Urinary bladder (tissue), 4 donors: ENCODE measurements around the gene RAB8B. TPM values are rescaled to one million over a fixed set of nuclear protein-coding genes. Genes with fewer than 3 reads are reported as not detected.

Experiments used
- DNase-seq: peaks from one replicate; pipeline ENCODE4 v3.0.0-alpha.2; 2015; ENCODE audit errors: extremely low spot score
- H3K27ac ChIP-seq: one replicate; pipeline ENCODE4 v1.5.1; 2013; ENCODE audit warnings: low read depth, mild to moderate bottlenecking, moderate library complexity
- H3K36me3 ChIP-seq: one replicate; pipeline ENCODE4 v1.6.1; 2013; ENCODE audit warnings: mild to moderate bottlenecking, moderate library complexity; ENCODE audit not compliant: insufficient read depth
- H3K4me1 ChIP-seq: one replicate; pipeline ENCODE4 v1.6.1; 2013; ENCODE audit warnings: mild to moderate bottlenecking, moderate library complexity; ENCODE audit not compliant: insufficient read depth
- H3K4me3 ChIP-seq: one replicate; pipeline ENCODE4 v1.5.1; 2013; ENCODE audit warnings: low read depth, low read length
- WGBS: extraction: QIAGEN DNeasy Blood & Tissue Kit; methylation state at CpG from one replicate; pipeline ENCODE4 v1.1.7; 2013; 5-methylcytosine and 5-hydroxymethylcytosine counted together
- polyA plus RNA-seq: library from polyadenylated mRNA; stranded (reverse); fragments of 200-250 nt; gene quantifications from one replicate; pipeline ENCODE4 v1.2.3, GENCODE V29; 2013
- total RNA-seq: library from RNA; depleted of rRNA; stranded (reverse); fragments of >200 nt; gene quantifications from one replicate; pipeline ENCODE4 v1.2.3, GENCODE V29; 2014
- donor health status: healthy with polysubstance abuse.
- donor health status: healthy.

The RAB8B gene
- total and polyA plus RNA-seq, 2 donors: 27.7 to 105 TPM

DNA sequence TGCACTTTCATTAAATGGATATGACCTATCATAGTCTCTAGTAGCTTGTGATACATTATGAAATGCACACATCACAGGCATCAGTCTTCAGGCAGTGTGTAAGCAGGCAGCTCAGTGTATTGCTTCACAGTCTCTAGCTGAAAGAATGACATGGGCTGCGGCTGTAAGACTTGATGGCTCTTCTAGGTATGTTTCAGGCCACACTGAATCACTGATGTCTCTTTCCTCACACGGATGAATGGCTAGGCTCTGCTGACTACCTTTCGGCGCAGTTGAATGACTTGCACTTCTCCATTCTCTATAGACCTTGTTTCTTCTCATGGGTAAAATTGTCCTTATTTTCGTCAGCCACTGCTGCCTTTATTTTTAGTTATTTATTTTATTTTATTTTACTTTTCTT lies 103.4 kb downstream of the RAB8B start:
- DNase-seq: no peak
- Histone ChIP-seq H3K4me1 (no peaks in the 10 kb centered on the region), H3K4me3 (no peak overlapping the region), H3K36me3 (peaks cover 5% of the 10 kb centered on the region), H3K27ac (no peak overlapping the region)
- 96% methylated on average over 5 of the region's 5 CpGs for WGBS

DNA sequence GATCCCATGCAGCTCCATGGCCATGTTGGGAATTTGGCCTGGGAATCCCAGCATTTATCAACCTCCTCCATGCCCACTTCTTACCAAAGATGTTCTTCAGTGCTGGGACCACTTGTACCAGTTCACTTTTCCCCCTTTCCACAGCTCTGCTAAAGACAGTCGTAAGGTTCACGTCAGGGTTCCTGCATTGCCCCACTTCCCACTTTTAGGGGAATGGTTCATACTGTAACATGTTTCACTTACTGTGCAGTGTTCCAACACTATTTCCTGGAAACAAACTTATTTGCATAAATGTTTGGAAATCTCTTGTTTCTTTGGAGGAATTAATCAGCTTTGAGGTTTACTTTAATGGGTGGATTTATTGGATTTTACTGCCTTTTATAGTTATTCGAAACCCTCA lies 105.0 kb downstream of the RAB8B start:
- WGBS: 81% methylated on average over 3 of the region's 3 CpGs
- H3K4me1 ChIP-seq: no peaks in the 10 kb centered on the region
- H3K36me3 ChIP-seq: peaks cover 7% of the 10 kb centered on the region
- H3K27ac ChIP-seq: no peak overlapping the region
- DNase-seq: no peak
- no peak overlapping the region for H3K4me3 ChIP-seq

DNA sequence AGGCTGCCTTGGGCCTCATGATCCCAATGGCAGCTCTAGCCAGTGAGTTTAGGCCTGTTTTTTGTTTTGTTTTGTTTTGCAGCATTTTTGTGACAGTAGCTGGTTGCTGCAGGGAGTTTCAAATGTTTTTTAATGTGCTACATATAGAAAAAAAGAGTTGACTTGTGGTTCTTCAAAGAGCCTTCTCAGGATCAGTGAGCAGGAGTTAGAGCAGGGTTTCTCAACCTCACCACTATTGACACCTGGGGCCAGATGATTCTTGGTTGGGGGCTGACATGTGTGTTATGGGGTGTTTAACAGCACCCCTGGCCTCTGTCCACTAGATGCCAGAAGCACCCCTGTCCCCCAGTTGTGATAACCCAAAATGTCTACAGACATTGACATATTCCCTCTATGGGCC lies 105.9 kb downstream of the RAB8B start:
- Histone ChIP-seq H3K36me3 (peaks cover 9% of the 10 kb centered on the region), H3K4me1 (no peaks in the 10 kb centered on the region), H3K27ac (no peak overlapping the region), H3K4me3 (no peak overlapping the region)
- DNase-seq: no peak

DNA sequence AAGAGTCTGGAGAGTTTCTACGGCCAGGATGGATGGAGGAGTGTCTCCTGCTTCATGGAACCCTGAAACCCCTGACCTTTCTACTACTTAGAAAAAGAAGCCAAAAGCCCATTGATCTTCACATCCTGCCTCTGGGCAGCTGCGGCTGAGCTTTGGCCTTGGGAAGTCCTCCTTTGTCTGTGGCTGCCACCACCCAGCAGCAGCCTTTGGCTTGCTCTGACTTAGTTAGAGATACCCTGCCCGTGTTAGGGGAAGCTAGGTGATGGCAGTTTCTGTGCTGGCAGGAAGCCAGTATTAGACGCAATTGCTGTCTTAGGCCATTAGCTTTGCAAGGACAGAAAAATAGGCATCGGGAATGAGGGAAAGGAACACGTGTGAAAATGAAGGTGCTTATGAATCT lies 106.8 kb downstream of the RAB8B start:
- H3K27ac ChIP-seq: no peak overlapping the region
- H3K4me3 ChIP-seq: no peak overlapping the region
- no peaks in the 10 kb centered on the region for H3K4me1 ChIP-seq
- no peak for DNase-seq
- H3K36me3 ChIP-seq: peaks cover 9% of the 10 kb centered on the region
- 80% methylated on average over 6 of the region's 6 CpGs for WGBS

DNA sequence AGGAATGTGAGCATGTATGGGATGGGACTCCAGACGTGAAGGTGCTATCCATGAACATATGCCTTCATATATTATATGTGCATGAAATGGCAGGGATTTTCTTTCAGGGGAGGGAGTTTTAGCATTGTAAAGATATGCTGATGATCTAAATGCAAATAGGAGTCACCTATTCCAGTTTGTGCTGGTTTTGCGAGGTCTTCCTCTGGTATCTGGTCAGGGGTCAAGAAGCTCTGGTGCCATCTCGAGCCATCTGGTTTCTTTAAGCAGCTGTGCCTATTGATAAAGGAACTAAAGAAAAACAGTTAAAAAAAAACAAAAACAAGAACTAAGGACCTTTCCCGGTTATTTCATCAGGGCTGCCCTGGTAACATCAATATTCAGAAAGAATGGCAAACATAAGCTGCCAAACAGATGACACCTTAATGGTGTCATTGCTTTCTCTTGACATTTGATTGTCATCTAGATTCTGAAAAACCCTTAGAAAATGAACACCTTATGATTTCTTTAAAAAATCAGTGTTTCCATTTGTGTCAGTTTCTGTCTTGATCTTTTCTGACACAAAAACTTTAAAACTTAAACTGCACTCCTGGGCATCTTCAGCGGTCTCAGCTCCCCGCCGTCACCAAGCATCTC lies 110.7 kb downstream of the RAB8B start:
- peaks cover 7% of the 10 kb centered on the region for H3K36me3 ChIP-seq
- no peak overlapping the region for H3K4me3 ChIP-seq
- WGBS: 89% methylated on average over 7 of the region's 7 CpGs

DNA sequence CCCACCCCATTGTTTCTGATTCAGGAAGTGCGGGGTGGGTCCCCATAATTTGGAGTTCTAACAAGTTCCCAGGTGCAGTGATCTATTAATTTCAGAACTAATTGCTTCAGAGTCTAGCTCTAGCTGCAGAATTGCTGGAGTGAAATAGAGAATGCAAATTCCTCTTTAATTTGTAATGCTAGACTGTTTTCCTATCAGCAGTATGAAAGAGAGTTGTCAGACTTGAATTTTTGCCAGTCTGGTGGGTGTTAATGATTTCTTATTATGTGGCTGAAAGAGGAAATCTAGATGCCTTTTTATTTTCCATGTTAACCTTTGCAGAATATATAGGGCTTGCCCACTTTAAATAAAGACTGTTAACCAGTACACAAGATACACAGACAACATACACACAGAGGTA lies 111.7 kb downstream of the RAB8B start:
- 97% methylated on average over 1 of the region's 1 CpG for WGBS
- no peak overlapping the region for H3K4me3 ChIP-seq
- DNase-seq: no peak
- no peak overlapping the region for H3K27ac ChIP-seq
- H3K4me1 ChIP-seq: no peaks in the 10 kb centered on the region
- H3K36me3 ChIP-seq: peaks cover 9% of the 10 kb centered on the region

More for the DNA sequence above, 110.7 kb downstream of the RAB8B start:
- Histone ChIP-seq H3K27ac (no peak overlapping the region), H3K4me1 (no peaks in the 10 kb centered on the region)
- DNase-seq: no peak

DNA sequence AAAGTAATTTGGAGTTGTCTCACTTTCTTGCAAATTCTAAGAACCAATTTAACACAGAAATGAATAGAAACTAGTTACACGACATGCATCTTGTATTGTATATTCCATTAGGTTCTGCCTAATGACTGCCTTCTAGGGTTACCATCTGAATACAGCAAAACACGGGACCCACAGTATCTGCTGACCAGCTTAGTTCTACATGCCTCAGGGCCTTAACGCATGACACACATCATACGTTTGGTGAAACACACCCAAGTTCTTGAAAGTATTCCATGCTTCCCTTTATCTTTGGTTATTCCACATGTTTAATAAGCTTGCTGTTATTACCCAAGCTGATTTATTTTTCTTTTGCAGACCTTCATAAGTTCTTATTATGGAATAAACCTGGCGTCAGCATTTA lies 115.9 kb downstream of the RAB8B start:
- H3K36me3 ChIP-seq: peaks cover 5% of the 10 kb centered on the region
- 93% methylated on average over 5 of the region's 5 CpGs for WGBS

DNA sequence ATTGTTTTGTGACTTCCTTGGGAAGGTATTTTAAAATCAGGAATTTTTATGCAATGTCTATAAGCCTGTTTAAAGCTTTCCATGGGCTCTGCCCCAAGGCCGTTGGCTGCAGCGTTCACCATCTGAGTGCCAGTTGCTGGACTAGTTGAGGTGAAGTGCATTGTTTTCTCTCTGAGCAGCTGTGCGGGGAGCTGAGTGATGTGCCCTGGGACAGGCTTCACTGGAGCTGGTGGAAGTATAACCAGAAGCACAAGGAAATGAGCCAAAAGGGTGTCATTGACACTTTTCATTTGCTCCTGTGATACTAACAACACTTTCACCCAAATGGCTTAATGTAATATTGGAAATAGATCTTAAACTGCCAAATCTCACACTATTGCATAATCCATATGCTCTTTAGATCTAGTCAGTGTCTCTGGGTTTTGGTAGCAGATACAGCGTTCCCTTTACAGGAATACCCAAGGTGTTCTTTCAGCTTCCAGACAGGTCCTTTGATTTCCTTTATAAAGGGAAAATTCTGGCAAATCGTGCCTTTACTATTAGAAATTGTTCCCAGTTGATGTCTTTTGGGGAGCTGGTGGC lies 117.2 kb downstream of the RAB8B start:
- H3K4me3 ChIP-seq: no peak overlapping the region
- H3K27ac ChIP-seq: no peak overlapping the region
- peaks cover 5% of the 10 kb centered on the region for H3K36me3 ChIP-seq
- no peak for DNase-seq
- no peaks in the 10 kb centered on the region for H3K4me1 ChIP-seq
- 90% methylated on average over 5 of the region's 5 CpGs for WGBS

More for the DNA sequence above, 115.9 kb downstream of the RAB8B start:
- Histone ChIP-seq H3K27ac (no peak overlapping the region), H3K4me3 (no peak overlapping the region), H3K4me1 (no peaks in the 10 kb centered on the region)
- no peak for DNase-seq

DNA sequence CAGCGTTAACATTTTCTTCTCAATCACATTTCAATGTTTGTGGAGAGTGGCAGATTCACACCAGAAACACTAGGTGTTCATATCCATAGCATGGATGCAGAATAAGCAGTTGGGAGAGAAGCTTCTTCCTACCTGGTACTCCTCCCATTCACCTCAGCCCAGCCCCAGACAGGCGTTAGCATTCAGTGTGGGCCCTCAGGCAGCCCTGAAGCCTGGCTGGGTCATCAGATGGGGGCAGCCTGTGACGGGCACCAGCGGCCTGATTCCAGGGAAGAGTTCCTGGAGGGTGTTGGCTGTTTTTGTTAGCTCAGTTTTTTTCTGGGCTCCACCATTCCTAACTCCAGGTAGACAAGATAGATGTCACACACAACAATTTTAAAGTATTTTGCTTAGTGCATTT lies 119.1 kb downstream of the RAB8B start:
- Histone ChIP-seq H3K4me1 (no peaks in the 10 kb centered on the region), H3K27ac (no peak overlapping the region), H3K4me3 (no peak overlapping the region), H3K36me3 (peaks cover 2% of the 10 kb centered on the region)
- DNase-seq: no peak
- WGBS: 81% methylated on average over 4 of the region's 4 CpGs

DNA sequence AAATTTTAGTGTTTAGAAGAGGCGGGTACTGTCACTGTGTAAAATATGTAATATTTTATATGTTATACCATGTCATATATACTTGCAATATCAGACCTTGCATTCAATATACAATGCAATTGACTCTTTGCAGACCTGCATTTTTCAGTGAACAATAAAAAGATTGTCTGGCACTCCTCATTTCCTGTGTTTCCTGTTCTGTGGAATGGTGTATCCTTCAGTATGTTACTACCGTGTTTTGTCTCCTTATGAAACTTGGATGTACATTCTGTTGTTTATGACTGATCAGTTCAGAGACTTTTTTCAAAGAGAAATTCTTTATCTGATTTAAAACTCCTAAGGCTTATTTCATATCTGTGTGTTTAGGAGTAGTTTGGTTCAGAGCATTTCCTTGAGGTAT lies 119.5 kb downstream of the RAB8B start:
- H3K4me1 ChIP-seq: no peaks in the 10 kb centered on the region
- DNase-seq: no peak
- no peak overlapping the region for H3K4me3 ChIP-seq
- WGBS: 90% methylated on average over 2 of the region's 2 CpGs
- peaks cover 2% of the 10 kb centered on the region for H3K36me3 ChIP-seq
- no peak overlapping the region for H3K27ac ChIP-seq

DNA sequence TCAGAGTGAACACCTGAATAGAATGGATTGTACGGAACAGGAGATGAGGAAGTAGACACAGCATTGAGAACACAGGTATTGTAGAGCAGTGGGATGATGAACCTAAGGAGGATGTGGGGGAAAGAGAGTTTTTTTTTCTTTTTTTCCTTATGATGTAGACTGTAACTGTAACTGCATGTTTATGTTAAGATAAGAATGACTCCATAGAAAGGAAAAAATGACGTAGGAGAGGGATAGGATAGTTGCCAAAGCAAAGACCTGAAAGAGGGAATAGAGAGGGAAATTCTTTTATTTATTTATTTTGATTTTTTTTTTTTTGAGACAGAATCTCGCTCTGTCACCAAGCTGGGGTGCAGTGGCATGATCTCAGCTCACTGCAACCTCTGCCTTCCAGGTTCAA lies 121.2 kb downstream of the RAB8B start:
- H3K4me3 ChIP-seq: no peak overlapping the region
- 80% methylated on average over 3 of the region's 3 CpGs for WGBS
- no peaks in the 10 kb centered on the region for H3K4me1 ChIP-seq
- no peak for DNase-seq
- H3K27ac ChIP-seq: no peak overlapping the region
- H3K36me3 ChIP-seq: peaks cover under 1% of the 10 kb centered on the region

DNA sequence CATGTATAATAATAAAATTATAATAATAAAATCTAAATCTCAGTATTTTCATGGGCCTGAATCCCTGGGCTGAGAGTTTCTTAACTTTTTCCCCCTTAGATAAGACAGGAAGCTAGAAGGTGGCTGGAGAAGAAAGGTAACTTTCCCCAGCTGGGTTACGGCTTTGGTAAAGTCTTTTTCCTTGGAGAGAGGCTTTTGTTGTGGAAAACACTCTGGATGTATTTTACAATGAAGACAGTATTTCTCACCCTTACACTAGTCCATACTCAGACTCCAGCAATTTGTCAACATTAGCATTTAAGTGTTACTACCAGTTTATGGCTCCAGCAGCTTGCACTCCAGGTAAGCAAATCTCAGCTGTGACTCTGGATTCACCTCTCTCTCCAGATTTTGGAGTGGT lies 122.9 kb downstream of the RAB8B start:
- Histone ChIP-seq H3K27ac (no peak overlapping the region), H3K36me3 (no peaks in the 10 kb centered on the region), H3K4me3 (no peak overlapping the region), H3K4me1 (no peaks in the 10 kb centered on the region)
- WGBS: 90% methylated on average over 1 of the region's 1 CpG
- DNase-seq: no peak

DNA sequence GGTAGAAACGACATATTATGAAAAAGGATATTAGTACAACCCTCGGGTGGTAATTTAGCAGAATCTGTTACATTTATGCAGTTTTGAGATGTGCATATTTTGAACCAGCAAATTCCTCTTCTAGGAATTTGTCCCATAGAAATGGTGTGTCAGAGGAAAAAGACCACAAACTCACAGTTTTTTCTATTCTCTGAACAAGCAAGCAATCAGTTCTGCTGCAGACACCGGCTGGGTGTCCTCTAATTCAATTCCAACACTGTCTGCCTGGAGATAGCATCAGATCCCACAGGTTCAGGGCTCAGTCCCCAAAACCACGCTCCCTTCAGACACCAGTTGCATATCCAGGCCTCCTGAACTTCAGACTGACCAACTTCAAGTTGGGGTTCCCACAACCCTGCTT lies 124.4 kb downstream of the RAB8B start:
- no peak overlapping the region for H3K4me3 ChIP-seq
- no peaks in the 10 kb centered on the region for H3K36me3 ChIP-seq
- DNase-seq: no peak
- no peak overlapping the region for H3K27ac ChIP-seq
- 79% methylated on average over 4 of the region's 4 CpGs for WGBS
- H3K4me1 ChIP-seq: no peaks in the 10 kb centered on the region

DNA sequence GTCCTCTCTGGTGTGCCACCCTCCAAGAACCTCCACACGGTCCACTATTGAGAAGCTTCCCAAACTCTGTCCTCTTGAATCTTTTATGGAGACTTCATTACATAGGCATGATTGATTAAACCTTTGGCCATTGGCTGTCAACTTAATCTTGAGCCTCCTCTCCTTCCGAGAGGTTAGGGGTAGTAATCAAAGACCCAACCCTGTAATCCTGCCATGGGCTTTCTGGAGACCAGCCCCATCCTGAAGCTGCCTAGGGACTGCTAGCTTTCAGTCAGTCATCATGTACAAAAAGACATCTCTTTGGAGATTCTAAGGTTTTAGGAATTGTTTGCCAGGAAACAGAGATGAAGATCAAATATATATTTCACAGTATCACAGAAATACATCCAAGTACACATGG lies 125.0 kb downstream of the RAB8B start:
- Histone ChIP-seq H3K36me3 (no peaks in the 10 kb centered on the region), H3K4me1 (no peaks in the 10 kb centered on the region), H3K4me3 (no peak overlapping the region), H3K27ac (no peak overlapping the region)
- WGBS: 67% methylated on average over 2 of the region's 2 CpGs
- no peak for DNase-seq
